Mesothelial cell of epicardium (in vitro differentiated cells): ENCODE measurements around the gene MRPL2. TPM values are rescaled to one million over a fixed set of nuclear protein-coding genes. Genes with fewer than 3 reads are reported as not detected.

Experiments
- DNase-seq, 2 experiments: peaks; one replicate each; pipeline ENCODE4 v3.0.0; 2021; ENCODE audit warnings: low spot score in 2 of 2; ENCODE audit not compliant: unreplicated experiment in 2 of 2
- H3K27ac Mint-ChIP-seq: 2 replicates; pipeline ENCODE4 v1.8.0; 2021; ENCODE audit warnings: mixed read lengths
- H3K27me3 Mint-ChIP-seq: 2 replicates; pipeline ENCODE4 v1.8.0; 2021; ENCODE audit warnings: low read depth, mixed read lengths
- H3K36me3 Mint-ChIP-seq: 2 replicates; pipeline ENCODE4 v1.8.0; 2021; ENCODE audit warnings: mixed read lengths
- H3K4me1 Mint-ChIP-seq: 2 replicates; pipeline ENCODE4 v1.8.0; 2021; ENCODE audit warnings: mixed read lengths
- H3K4me3 Mint-ChIP-seq: 2 replicates; pipeline ENCODE4 v1.8.0; 2021; ENCODE audit warnings: mild to moderate bottlenecking, moderate library complexity, mixed read lengths
- H3K9me3 Mint-ChIP-seq: 2 replicates; pipeline ENCODE4 v1.8.0; 2021; ENCODE audit warnings: mixed read lengths
- CTCF ChIP-seq: fragments of 200-600 bp; sonication (generic); IDR thresholded peaks from one replicate; pipeline ENCODE4 v1.5.0; 2021; ENCODE audit warnings: antibody characterized with exemption; ENCODE audit not compliant: unreplicated experiment
- total RNA-seq: library from RNA; stranded (reverse); gene quantifications from 3 replicates; pipeline ENCODE4 v1.2.1, GENCODE V29; 2021

The MRPL2 gene
- total RNA-seq, 1 donor from 2014 or later: 54.9 TPM

DNA sequence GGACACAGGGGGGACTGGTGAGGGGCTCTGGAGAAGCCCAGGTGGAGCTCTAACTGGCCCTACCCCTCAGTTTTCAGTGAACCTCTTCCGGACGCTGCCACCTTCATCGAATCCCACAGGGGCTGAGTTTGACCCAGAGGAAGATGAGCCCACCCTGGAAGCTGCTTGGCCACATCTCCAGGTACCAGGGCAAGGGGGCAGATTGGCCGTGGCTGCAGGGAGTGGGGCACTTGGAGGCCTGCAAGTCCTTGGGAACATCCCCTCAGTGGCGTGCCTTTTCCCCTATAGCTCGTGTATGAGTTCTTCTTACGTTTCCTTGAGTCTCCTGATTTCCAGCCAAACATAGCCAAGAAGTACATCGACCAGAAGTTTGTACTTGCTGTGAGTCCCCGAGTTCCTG, 52.1 kb downstream of the MRPL2 start:
- Mint-ChIP-seq H3K36me3 (peaks cover 23% of the 10 kb centered on the region), H3K27ac (no peak overlapping the region), H3K4me1 (peaks cover under 1% of the 10 kb centered on the region), H3K27me3 (no peaks in the 10 kb centered on the region), H3K4me3 (no peak overlapping the region), H3K9me3 (no peaks in the 10 kb centered on the region)
- no peak for TF ChIP-seq CTCF
- DNase-seq: no peak

GRCh38 chr6:43006251-43006650, 53.0 kb downstream of the MRPL2 start:
- TF ChIP-seq CTCF: no peak
- no peaks in the 10 kb centered on the region for H3K4me1 Mint-ChIP-seq
- H3K4me3 Mint-ChIP-seq: no peak overlapping the region
- H3K9me3 Mint-ChIP-seq: no peaks in the 10 kb centered on the region
- no peak for DNase-seq
- no peaks in the 10 kb centered on the region for H3K27me3 Mint-ChIP-seq
- H3K36me3 Mint-ChIP-seq: peaks cover 21% of the 10 kb centered on the region
- H3K27ac Mint-ChIP-seq: no peak overlapping the region

DNA sequence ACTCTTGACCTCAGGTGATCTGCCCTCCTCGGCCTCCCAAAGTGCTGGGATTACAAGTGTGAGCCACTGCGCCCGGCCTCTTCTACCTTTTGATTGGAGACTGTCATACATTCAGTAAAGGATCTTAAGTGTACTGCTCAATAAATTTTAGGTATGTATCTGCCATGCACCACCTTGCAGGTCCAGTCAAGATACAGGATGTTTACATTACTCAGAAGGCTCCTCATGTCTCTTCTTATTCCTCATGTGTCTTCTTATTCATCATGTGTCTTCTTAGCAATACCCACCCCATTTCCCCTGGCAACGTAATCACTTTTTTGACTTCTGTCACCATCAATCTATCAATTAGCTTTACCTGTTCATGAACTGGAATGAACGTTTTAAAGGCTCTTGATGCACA, 53.4 kb downstream of the MRPL2 start:
- no peaks in the 10 kb centered on the region for H3K9me3 Mint-ChIP-seq
- DNase-seq: no peak
- no peaks in the 10 kb centered on the region for H3K27me3 Mint-ChIP-seq
- no peak for TF ChIP-seq CTCF
- no peak overlapping the region for H3K27ac Mint-ChIP-seq
- H3K36me3 Mint-ChIP-seq: peaks cover 21% of the 10 kb centered on the region
- H3K4me1 Mint-ChIP-seq: no peaks in the 10 kb centered on the region
- H3K4me3 Mint-ChIP-seq: no peak overlapping the region

Other genes starting within 250 kb of the MRPL2 start
- 89.2 to 90.6 TPM (median 90.1 TPM) in 3 replicates for gene RPL7L1, start 179.8 kb downstream of the MRPL2 start, total RNA-seq
- not detected in 3 replicates for gene PTCRA, start 143.4 kb downstream of the MRPL2 start, total RNA-seq
- gene CNPY3, start 130.0 kb downstream of the MRPL2 start, total RNA-seq: 61.0 to 64.4 TPM (median 61.6 TPM) in 3 replicates
- gene GNMT, start 98.7 kb downstream of the MRPL2 start, total RNA-seq: 1.2 to 1.7 TPM (median 1.4 TPM) in 3 replicates
- gene PEX6, start 80.3 kb downstream of the MRPL2 start, total RNA-seq: 31.2 to 32.9 TPM (median 32.3 TPM) in 3 replicates
- 45.1 to 46.3 TPM (median 46.2 TPM) in 3 replicates for gene PPP2R5D, start 74.9 kb downstream of the MRPL2 start, total RNA-seq
- gene MEA1, start 45.5 kb downstream of the MRPL2 start, total RNA-seq: 56.3 to 64.2 TPM (median 60.1 TPM) in 3 replicates
- 88.3 to 97.3 TPM (median 95.1 TPM) in 3 replicates for gene KLHDC3, start 45.2 kb downstream of the MRPL2 start, total RNA-seq
- gene RRP36, start 37.8 kb downstream of the MRPL2 start, total RNA-seq: 44.2 to 45.9 TPM (median 45.1 TPM) in 3 replicates
- 88.0 to 90.9 TPM (median 90.6 TPM) in 3 replicates for gene CUL7, start 5.6 kb downstream of the MRPL2 start, total RNA-seq
- gene KLC4, start 197 bp upstream of the MRPL2 start, total RNA-seq: 61.9 to 69.2 TPM (median 69.0 TPM) in 3 replicates
- gene PTK7, start 16.9 kb upstream of the MRPL2 start, total RNA-seq: 303 to 313 TPM (median 308 TPM) in 3 replicates
- 52.0 to 52.8 TPM (median 52.2 TPM) in 3 replicates for gene SRF, start 111.8 kb upstream of the MRPL2 start, total RNA-seq
- 65.5 to 72.1 TPM (median 71.6 TPM) in 3 replicates for gene CUL9, start 122.8 kb upstream of the MRPL2 start, total RNA-seq
- 49.0 to 52.3 TPM (median 49.4 TPM) in 3 replicates for gene DNPH1, start 170.0 kb upstream of the MRPL2 start, total RNA-seq
- 0.29 to 0.34 TPM (median 0.29 TPM) in 3 replicates for gene TTBK1, start 184.0 kb upstream of the MRPL2 start, total RNA-seq
- gene SLC22A7, start 238.8 kb upstream of the MRPL2 start, total RNA-seq: not detected in 3 replicates
- 2.2 to 3.4 TPM (median 2.9 TPM) in 3 replicates for gene CRIP3, start 249.4 kb upstream of the MRPL2 start, total RNA-seq